GM12878 (cell line): ENCODE data around the gene NOP16. TPM values are rescaled to one million over a fixed set of nuclear protein-coding genes. Genes with fewer than 3 reads are reported as not detected.

Source experiments
- ATAC-seq: fragments of 200-7000 bp; cut with Tn5 transposase; 3 replicates; pipeline ENCODE4 v1.9.1; 2020; ENCODE audit warnings: mild to moderate bottlenecking, moderate library complexity
- BruUV-seq: library from RNA; stranded (reverse); fragments of 400-500 nt; replicated peaks from 2 replicates; lab custom pipeline; 2021; lab: Mats Ljungman, UMichigan
- CTCF ChIA-PET: fragments of 300-600 bp; sonication (Branson Sonifier 250); formaldehyde crosslinking; extraction: SDS; loops from one replicate; lab custom pipeline; 2021; ENCODE audit warnings: inconsistent platforms; lab: Yijun Ruan, JAX
- POLR2A ChIA-PET: fragments of 350-600 bp; formaldehyde crosslinking; extraction: SDS; loops from one replicate; lab custom pipeline; 2021; ENCODE audit warnings: inconsistent platforms; lab: Charles Lee
- RAD21 ChIA-PET: fragments of 300-600 bp; sonication (Branson Sonifier 250); formaldehyde crosslinking; loops from one replicate; lab custom pipeline; 2023; ENCODE audit warnings: antibody characterized with exemption; ENCODE audit not compliant: unreplicated experiment; lab: Charles Lee
- SMC1A ChIA-PET: fragments of 300-600 bp; sonication (Branson Sonifier 250); formaldehyde crosslinking; loops from one replicate; lab custom pipeline; 2023; ENCODE audit not compliant: unreplicated experiment, uncharacterized antibody; lab: Charles Lee
- DNase-seq: peaks from one replicate; pipeline ENCODE4 v3.0.0-alpha.2; 2011; ENCODE audit warnings: low read depth, low spot score
- FAIRE-seq: peaks from 3 replicates; lab custom pipeline; 2011; peaks lifted over from hg19 to GRCh38; lab: Jason Lieb, UNC
- H2AFZ ChIP-seq: 2 replicates; pipeline ENCODE4 v1.6.0; 2011; ENCODE audit warnings: low read depth, low read length, control low read depth; ENCODE audit not compliant: control insufficient read depth
- H3K27ac ChIP-seq: 2 replicates; pipeline ENCODE4 v1.5.1; 2011; ENCODE audit warnings: control low read depth; ENCODE audit not compliant: control insufficient read depth, insufficient read depth
- H3K27me3 ChIP-seq, 2 experiments: replicated peaks in 1 of 2; 2 replicates each; pipeline versions ENCODE4 v1.6.0 to v1.6.1; 2011; ENCODE audit warnings: low read length in 1 of 2; ENCODE audit not compliant: control insufficient read depth in 2 of 2, insufficient read depth in 2 of 2
- H3K36me3 ChIP-seq, 2 experiments: 2 replicates each; pipeline ENCODE4 v1.5.1; 2011; ENCODE audit warnings: low read length in 1 of 2; ENCODE audit not compliant: control insufficient read depth in 2 of 2, insufficient read depth in 2 of 2
- H3K4me1 ChIP-seq: 2 replicates; pipeline ENCODE4 v1.6.1; 2011; ENCODE audit warnings: mild to moderate bottlenecking, low read length, moderate library complexity, mixed read lengths; ENCODE audit not compliant: control insufficient read depth, insufficient read depth
- H3K4me2 ChIP-seq: 2 replicates; pipeline ENCODE4 v1.6.0; 2011; ENCODE audit warnings: control low read depth; ENCODE audit not compliant: control insufficient read depth, insufficient read depth
- H3K4me3 ChIP-seq: fragments of 200-600 bp; sonication (generic); 2 replicates; pipeline ENCODE4 v1.5.1; 2016
- H3K79me2 ChIP-seq: 2 replicates; pipeline ENCODE4 v1.6.0; 2011; ENCODE audit warnings: low read length; ENCODE audit not compliant: control insufficient read depth, insufficient read depth
- H3K9ac ChIP-seq: 2 replicates; pipeline ENCODE4 v1.8.0; 2011; ENCODE audit warnings: low read length, control low read depth, mixed read lengths; ENCODE audit not compliant: control insufficient read depth, insufficient read depth
- H3K9me3 ChIP-seq: replicated peaks from 3 replicates; pipeline ENCODE4 v1.5.1; 2011; ENCODE audit warnings: mild to moderate bottlenecking, low read length; ENCODE audit not compliant: control insufficient read depth, insufficient read depth
- H4K20me1 ChIP-seq: 2 replicates; pipeline ENCODE4 v1.6.0; 2011; ENCODE audit not compliant: control insufficient read depth, insufficient read depth
- BHLHE40 ChIP-seq, 2 experiments: fragments of 450-650 bp in 1 of 2; IDR thresholded peaks; 2 replicates each; pipeline ENCODE4 v1.6.1; 2011 to 2017; ENCODE audit warnings: low read depth in 2 of 2, borderline replicate concordance in 1 of 2, improper control_type of control experiment in 1 of 2, low read length in 1 of 2, mild to moderate bottlenecking in 1 of 2
- HDAC6 ChIP-seq: fragments of 200-600 bp; sonication (generic); IDR thresholded peaks from one replicate; pipeline ENCODE4 v1.8.0; 2017; ENCODE audit warnings: antibody characterized with exemption; ENCODE audit not compliant: unreplicated experiment
- IKZF2 ChIP-seq, 2 experiments: fragments of 450-650 bp; IDR thresholded peaks; 2 replicates each; pipeline ENCODE4 v1.6.1; 2017; ENCODE audit warnings: mild to moderate bottlenecking in 2 of 2, moderate library complexity in 2 of 2
- IRF4 ChIP-seq: IDR thresholded peaks from 2 replicates; pipeline ENCODE4 v1.6.1; 2011; ENCODE audit warnings: low read depth, low read length
- JUNB ChIP-seq: IDR thresholded peaks from 2 replicates; pipeline ENCODE4 v1.6.1; 2016; ENCODE audit warnings: antibody characterized with exemption, mild to moderate bottlenecking
- NBN ChIP-seq: fragments of 450-650 bp; IDR thresholded peaks from 2 replicates; pipeline ENCODE4 v1.6.1; 2016
- NRF1 ChIP-seq: conservative IDR thresholded peaks from 2 replicates; pipeline ENCODE4 v1.6.1; 2011; ENCODE audit warnings: mild to moderate bottlenecking, low read depth, low read length, improper control_type of control experiment
- POLR2A ChIP-seq: IDR thresholded peaks from 2 replicates; pipeline ENCODE4 v1.6.1; 2011; ENCODE audit warnings: low read depth, mild to moderate bottlenecking, low read length
- RB1 ChIP-seq: fragments of 450-650 bp; formaldehyde crosslinking; IDR thresholded peaks from 2 replicates; pipeline ENCODE4 v1.6.1; 2017; ENCODE audit warnings: mild to moderate bottlenecking, borderline replicate concordance
- RCOR1 ChIP-seq: conservative IDR thresholded peaks from 2 replicates; pipeline ENCODE4 v1.6.1; 2012; ENCODE audit warnings: low read depth, low read length, improper control_type of control experiment
- SUZ12 ChIP-seq: fragments of 200-600 bp; sonication (generic); IDR thresholded peaks from one replicate; pipeline ENCODE4 v1.6.1; 2018; ENCODE audit warnings: antibody characterized with exemption, mild to moderate bottlenecking; ENCODE audit not compliant: unreplicated experiment
- ZBED1 ChIP-seq: IDR thresholded peaks from 2 replicates; pipeline ENCODE4 v1.6.1; 2016; ENCODE audit warnings: borderline replicate concordance
- ZZZ3 ChIP-seq: IDR thresholded peaks from 2 replicates; pipeline ENCODE4 v1.6.1; 2011; ENCODE audit warnings: low read depth; ENCODE audit not compliant: control insufficient read depth, insufficient read length
- WGBS: methylation state at CpG from one replicate; pipeline ENCODE4 v1.1.6; 2016; ENCODE audit warnings: low lambda C conversion rate; ENCODE audit not compliant: insufficient replicate concordance, insufficient coverage; ENCODE audit errors: missing lambda C conversion rate; 5-methylcytosine and 5-hydroxymethylcytosine counted together
- in situ Hi-C: fragments of 300-500 bp; cut with MboI; formaldehyde crosslinking; loops from 9 replicates; pipeline ENCODE4 v1.14.3; 2018; ENCODE audit warnings: mixed read lengths
- intact Hi-C: fragments of 100-400 bp; cut with micrococcal nuclease; formaldehyde crosslinking; loops from one replicate; pipeline ENCODE4 v1.14.2; 2022; ENCODE audit not compliant: unreplicated experiment
- polyA plus RNA-seq, 11 experiments: library from polyadenylated mRNA; depleted of rRNA in 4 of 11; unstranded in 6 of 11; stranded (reverse) in 5 of 11; fragments of >200 nt; fragmentation: Nextera tagmentation in 4 of 11; fragmentation: Illumina TruSeq in 1 of 11; extraction: Ambion mirVana in 4 of 11; extraction: Trizol in 1 of 11; gene quantifications; 1 replicate in 1 of 11; 2 replicates in 10 of 11; pipeline versions ENCODE4 v1.2.1 to v1.2.3, GENCODE V29; 2011 to 2016; ENCODE audit warnings: inconsistent platforms in 2 of 11, missing spikeins in 2 of 11, low read depth in 1 of 11
- total RNA-seq, 4 experiments: library from RNA; depleted of rRNA in 3 of 4; stranded (reverse); fragments of >200 nt in 3 of 4; fragmentation: Illumina TruSeq in 1 of 4; extraction: Trizol in 1 of 4; gene quantifications; 2 replicates each; pipeline versions ENCODE4 v1.2.1 to v1.2.3, GENCODE V29; 2013 to 2021
- TF ChIP-seq, protein P1 (sequence below): IDR thresholded peaks from 2 replicates; pipeline ENCODE4 v1.6.1; 2011; ENCODE audit warnings: mild to moderate bottlenecking, low read depth, low read length, moderate library complexity; ENCODE audit not compliant: insufficient replicate concordance
- TF ChIP-seq, protein P2 (sequence below): IDR thresholded peaks from 2 replicates; pipeline ENCODE4 v1.6.1; 2012; ENCODE audit warnings: low read length, inconsistent platforms

The NOP16 gene
- total and polyA plus RNA-seq, 10 of the 15 experiments (the other 5 are each of a cell fraction or from before 2014, with no cell fraction given), result 50.3 to 276 (median 116) TPM

DNA sequence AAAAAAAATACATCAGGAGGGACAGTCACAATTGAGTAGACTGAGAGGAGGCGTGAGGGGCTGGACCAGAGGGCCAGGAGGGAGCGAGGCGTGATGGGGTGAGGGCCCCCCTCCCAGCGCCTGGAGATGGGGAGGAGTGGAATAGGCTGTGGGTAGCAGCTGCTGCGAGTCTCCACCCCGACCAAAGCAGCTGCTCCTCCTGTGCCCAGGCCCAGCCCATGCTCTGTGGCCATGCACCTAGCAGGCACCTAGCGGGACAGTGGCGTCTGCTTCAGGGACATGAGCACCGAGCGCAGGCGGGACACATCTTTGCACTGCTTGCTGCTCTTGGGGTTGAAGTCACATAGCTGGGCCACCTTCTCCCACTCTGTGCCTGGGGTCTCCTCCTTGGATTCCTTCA lies 4.1 kb upstream of the NOP16 start:
- no peaks in the 10 kb centered on the region for H3K27me3 ChIP-seq
- H3K79me2 ChIP-seq, result peaks cover 24% of the 10 kb centered on the region
- H2AFZ ChIP-seq, result no peak overlapping the region
- intact Hi-C loops, result no loop called here
- CTCF ChIA-PET, result interaction anchor here (1.1 to 1.4 kb wide), 2 partner anchors 24 to 55 kb away, joined by 3 read pairs; no protein-coding TSS in a partner anchor
- TF ChIP-seq POLR2A (peak; percentile 27; the same call in 1 of the 2 replicates), ZZZ3 (no peak)
- TF ChIP-seq, all 136 proteins: peak for 1
- no peak overlapping the region for H3K9ac ChIP-seq
- H3K36me3 ChIP-seq, result peaks cover 3% of the 10 kb centered on the region in 2 experiments; a peak in 2 of 4 replicates
- no peak overlapping the region for H3K4me3 ChIP-seq
- no peaks in the 10 kb centered on the region for H4K20me1 ChIP-seq
- no TSS peak for BruUV-seq
- ATAC-seq (no peak), DNase-seq (no peak), FAIRE-seq (no peak)
- POLR2A ChIA-PET, result no interaction called here
- WGBS, result 94% methylated on average over 11 of the region's 11 CpGs
- no peak overlapping the region for H3K27ac ChIP-seq
- H3K4me2 ChIP-seq, result no peak overlapping the region
- in situ Hi-C loops, result no loop called here
- H3K4me1 ChIP-seq, result 0 out of 2 replicates have a peak, but pooled peaks cover 5% of the 10 kb centered on the region
- H3K9me3 ChIP-seq, result no peaks in the 10 kb centered on the region
- SMC1A ChIA-PET, result interaction anchor here (1.4 kb wide), 1 partner anchor 40 kb away, joined by 3 read pairs; no protein-coding TSS in a partner anchor
- RAD21 ChIA-PET, result no interaction called here

DNA sequence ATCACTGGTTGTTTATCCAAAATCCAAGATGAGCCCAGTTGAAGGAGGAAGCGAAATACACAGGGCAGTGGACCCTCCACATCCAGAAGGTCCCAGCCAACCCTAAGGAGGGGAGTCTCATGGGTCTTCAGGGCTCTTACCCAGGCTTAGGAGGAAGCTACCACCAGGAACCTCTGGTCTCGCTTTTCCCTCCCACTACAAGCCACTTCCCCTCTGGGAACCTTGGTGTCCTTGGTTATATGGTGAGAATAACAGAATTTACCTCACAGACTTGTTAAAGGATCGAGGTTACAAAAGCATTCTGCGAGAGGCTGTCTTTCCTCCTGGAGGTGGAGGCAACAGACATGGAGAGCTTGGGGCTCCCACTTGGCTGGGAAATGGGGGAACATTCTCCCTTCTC lies 3.6 kb upstream of the NOP16 start:
- Histone ChIP-seq H2AFZ (no peak overlapping the region), H3K4me2 (no peak overlapping the region), H3K27me3 (no peaks in the 10 kb centered on the region), H3K36me3 (peaks cover 3% of the 10 kb centered on the region in 2 experiments; a peak in 2 of 4 replicates), H3K27ac (no peak overlapping the region), H3K4me3 (no peak overlapping the region), H4K20me1 (no peaks in the 10 kb centered on the region), H3K4me1 (0 out of 2 replicates have a peak, but pooled peaks cover 7% of the 10 kb centered on the region), H3K79me2 (peaks cover 30% of the 10 kb centered on the region), H3K9ac (no peak overlapping the region), H3K9me3 (no peaks in the 10 kb centered on the region)
- ChIA-PET SMC1A (interaction anchor here (0.6 to 1.4 kb wide), 3 partner anchors 40 to 57 kb away, joined by 3 to 4 read pairs (median 3); partner anchors contain the start of gene FAF2), RAD21 (no interaction called here), CTCF (interaction anchor here (0.7 to 1.1 kb wide), 3 partner anchors 18 to 25 kb away, joined by 3 read pairs; no protein-coding TSS in a partner anchor), POLR2A (interaction anchor here (1.4 kb wide), 1 partner anchor 41 kb away, joined by 4 read pairs; no protein-coding TSS in a partner anchor)
- DNase-seq (no peak), ATAC-seq (no peak), FAIRE-seq (no peak)
- in situ Hi-C loops, result no loop called here
- no TSS peak for BruUV-seq
- 97% methylated on average over 4 of the region's 4 CpGs for WGBS
- intact Hi-C loops, result no loop called here
- TF ChIP-seq RB1 (no peak), IRF4 (no peak), SUZ12 (no peak), HDAC6 (no peak), NBN (no peak), BHLHE40 (IDR thresholded peaks at IDR 0.05; ENCODE audit: borderline replicate concordance in 1 of 2, low read depth in 2 of 2, low read length in 1 of 2) (no peak), ZBED1 (no peak), NRF1 (no peak), JUNB (no peak), RCOR1 (no peak), IKZF2 (IDR thresholded peaks at IDR 0.05) (no peak)
- TF ChIP-seq, protein P1, sequence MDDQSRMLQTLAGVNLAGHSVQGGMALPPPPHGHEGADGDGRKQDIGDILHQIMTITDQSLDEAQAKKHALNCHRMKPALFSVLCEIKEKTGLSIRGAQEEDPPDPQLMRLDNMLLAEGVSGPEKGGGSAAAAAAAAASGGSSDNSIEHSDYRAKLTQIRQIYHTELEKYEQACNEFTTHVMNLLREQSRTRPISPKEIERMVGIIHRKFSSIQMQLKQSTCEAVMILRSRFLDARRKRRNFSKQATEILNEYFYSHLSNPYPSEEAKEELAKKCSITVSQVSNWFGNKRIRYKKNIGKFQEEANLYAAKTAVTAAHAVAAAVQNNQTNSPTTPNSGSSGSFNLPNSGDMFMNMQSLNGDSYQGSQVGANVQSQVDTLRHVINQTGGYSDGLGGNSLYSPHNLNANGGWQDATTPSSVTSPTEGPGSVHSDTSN, result no peak
- TF ChIP-seq, protein P2, sequence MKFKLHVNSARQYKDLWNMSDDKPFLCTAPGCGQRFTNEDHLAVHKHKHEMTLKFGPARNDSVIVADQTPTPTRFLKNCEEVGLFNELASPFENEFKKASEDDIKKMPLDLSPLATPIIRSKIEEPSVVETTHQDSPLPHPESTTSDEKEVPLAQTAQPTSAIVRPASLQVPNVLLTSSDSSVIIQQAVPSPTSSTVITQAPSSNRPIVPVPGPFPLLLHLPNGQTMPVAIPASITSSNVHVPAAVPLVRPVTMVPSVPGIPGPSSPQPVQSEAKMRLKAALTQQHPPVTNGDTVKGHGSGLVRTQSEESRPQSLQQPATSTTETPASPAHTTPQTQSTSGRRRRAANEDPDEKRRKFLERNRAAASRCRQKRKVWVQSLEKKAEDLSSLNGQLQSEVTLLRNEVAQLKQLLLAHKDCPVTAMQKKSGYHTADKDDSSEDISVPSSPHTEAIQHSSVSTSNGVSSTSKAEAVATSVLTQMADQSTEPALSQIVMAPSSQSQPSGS, result no peak
